Breast epithelium (tissue), 4 donors: Measurements from ENCODE around the gene RTL10. TPM values are rescaled to one million over a fixed set of nuclear protein-coding genes. Genes with fewer than 3 reads are reported as not detected.

Source experiments
- DNase-seq, 2 donors: peaks; one replicate each; pipeline ENCODE4 v3.0.0-alpha.2; 2019; ENCODE audit warnings: low spot score in 2 of 2
- H3K27ac ChIP-seq, 2 donors: fragments of 200-600 bp; sonication (generic) in 1 of 2; one replicate each; pipeline ENCODE4 v1.5.1; 2016 to 2019; ENCODE audit warnings: mild to moderate bottlenecking in 1 of 2
- H3K27me3 ChIP-seq, 2 donors: fragments of 200-600 bp; sonication (generic) in 1 of 2; one replicate each; pipeline versions ENCODE4 v1.5.1 to v1.6.0; 2017 to 2019; ENCODE audit warnings: control low read depth in 1 of 2, mild to moderate bottlenecking in 1 of 2
- H3K36me3 ChIP-seq: fragments of 200-600 bp; one replicate; pipeline ENCODE4 v1.5.1; 2019
- H3K4me1 ChIP-seq, 2 donors: fragments of 200-600 bp; sonication (generic); one replicate each; pipeline ENCODE4 v1.5.1; 2016 to 2019; ENCODE audit warnings: control low read depth in 1 of 2
- H3K4me3 ChIP-seq, 3 donors: fragments of 200-600 bp; sonication (generic); 1 replicate in 2 of 3; 2 replicates in 1 of 3; pipeline ENCODE4 v1.5.1; 2016 to 2019; ENCODE audit warnings: mild to moderate bottlenecking in 3 of 3, moderate library complexity in 2 of 3
- H3K9me3 ChIP-seq, 2 donors: fragments of 200-600 bp; sonication (generic) in 1 of 2; one replicate each; pipeline ENCODE4 v1.5.1; 2016 to 2019; ENCODE audit warnings: control low read depth in 1 of 2
- POLR2A ChIP-seq: fragments of 450-650 bp; IDR thresholded peaks from one replicate; pipeline ENCODE4 v1.6.1; 2016; ENCODE audit warnings: antibody characterized with exemption, mild to moderate bottlenecking, moderate library complexity
- POLR2AphosphoS5 ChIP-seq, 3 donors: sonication (generic); formaldehyde crosslinking; IDR thresholded peaks; one replicate each; pipeline ENCODE4 v1.6.1; 2017; ENCODE audit warnings: antibody characterized with exemption in 3 of 3
- intact Hi-C: fragments of 100-400 bp; cut with DNase I; formaldehyde crosslinking; loops from one replicate; pipeline ENCODE4 v1.15.1; 2023; ENCODE audit warnings: low total_unique reads
- total RNA-seq, 3 donors: library from RNA; depleted of rRNA; stranded (reverse); fragments of >200 nt; gene quantifications; one replicate each; pipeline ENCODE4 v1.1.0, GENCODE V29; 2016
- TF ChIP-seq, protein P1 (sequence below), 3 donors: fragments of 450-650 bp; IDR thresholded peaks; one replicate each; pipeline ENCODE4 v1.5.1; 2016 to 2017; ENCODE audit warnings: antibody characterized with exemption in 3 of 3, mild to moderate bottlenecking in 3 of 3, moderate library complexity in 3 of 3

The RTL10 gene
- total RNA-seq, 3 donors from 2014 or later, result 6.7 to 21.5 (median 14.1) TPM

DNA sequence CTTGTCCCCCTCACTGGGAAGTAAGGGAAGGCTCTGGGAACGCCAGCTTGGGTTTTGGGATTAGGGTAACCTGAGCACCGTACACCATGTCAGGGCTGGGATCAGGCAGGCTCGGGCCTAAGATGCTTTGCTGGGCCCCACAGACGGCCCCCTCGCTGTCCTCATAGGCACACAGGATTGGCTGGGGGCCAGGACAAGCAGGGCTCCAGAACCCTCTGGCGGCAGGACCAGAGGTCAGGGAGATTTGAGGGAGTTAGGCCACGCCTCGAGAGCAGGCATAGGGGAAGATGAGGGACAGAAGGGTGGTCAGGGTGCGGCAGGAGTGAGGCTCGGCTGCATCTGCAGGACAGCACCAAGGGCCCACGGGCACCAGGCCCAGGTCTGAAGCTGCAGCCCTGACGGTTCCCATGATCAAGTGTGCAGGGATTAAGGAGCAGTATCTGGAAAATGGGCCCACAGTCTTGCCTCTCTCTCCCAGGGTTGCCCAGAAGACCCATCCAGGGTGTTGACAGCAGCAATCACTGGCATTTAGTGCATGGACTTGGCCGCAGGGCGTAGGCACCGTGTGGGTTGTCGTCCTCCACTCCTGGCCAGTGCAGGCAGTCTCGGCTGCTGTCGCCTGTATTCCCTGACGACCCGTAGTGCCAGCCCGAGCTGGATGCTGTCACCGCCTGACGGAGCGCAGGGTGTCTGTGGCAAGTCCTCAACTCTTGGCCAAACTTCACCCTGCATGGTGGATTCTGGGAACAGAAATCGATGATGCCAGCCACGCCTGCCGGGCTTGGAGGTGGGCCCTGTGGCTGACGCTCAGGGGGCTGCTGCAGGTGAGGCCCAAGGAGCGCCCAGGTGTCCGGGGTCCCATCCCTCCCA is 15.7 kb upstream of the RTL10 start:
- peak in 1 of 2 donors; percentile 50 for DNase-seq

DNA sequence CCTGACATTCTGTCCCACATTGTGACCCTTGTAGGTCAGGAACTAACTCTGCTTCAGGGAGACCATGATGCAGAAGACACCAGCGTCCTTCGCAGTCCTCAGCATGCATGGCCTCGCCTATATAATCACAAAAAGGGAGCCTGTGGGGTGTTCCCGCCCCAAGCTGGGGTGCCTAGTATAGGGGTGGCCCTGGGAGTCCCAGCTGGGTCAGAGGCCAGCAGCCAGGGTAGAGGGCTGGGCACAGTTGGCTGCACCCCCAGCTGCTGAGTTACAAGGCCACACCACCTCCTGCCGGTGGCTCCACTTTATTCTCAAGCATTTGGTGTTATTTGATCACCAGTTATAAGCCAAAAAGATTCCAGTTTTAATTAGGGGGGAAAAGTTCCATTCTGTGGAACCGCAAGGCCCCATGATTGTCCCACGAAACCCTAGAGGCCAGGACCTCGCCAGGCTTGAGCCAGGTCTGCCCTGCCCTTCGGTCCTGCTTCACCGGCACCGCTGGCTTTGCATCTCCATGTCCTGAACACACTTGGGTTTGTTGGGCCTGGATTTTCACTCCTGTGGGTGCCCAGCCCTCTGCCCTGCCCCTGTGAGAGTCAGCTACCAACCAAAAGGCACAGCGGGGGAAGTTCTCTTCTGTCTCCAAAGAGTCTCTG is 15.0 kb upstream of the RTL10 start:
- Histone ChIP-seq H3K27ac (no peak overlapping the region), H3K36me3 (no peaks in the 10 kb centered on the region), H3K27me3 (no peaks in the 10 kb centered on the region), H3K4me1 (no peaks in the 10 kb centered on the region), H3K9me3 (no peaks in the 10 kb centered on the region), H3K4me3 (no peak overlapping the region)
- intact Hi-C loops, result no loop called here
- peak in 1 of 2 donors; percentile 49 for DNase-seq
- TF ChIP-seq, protein P1, sequence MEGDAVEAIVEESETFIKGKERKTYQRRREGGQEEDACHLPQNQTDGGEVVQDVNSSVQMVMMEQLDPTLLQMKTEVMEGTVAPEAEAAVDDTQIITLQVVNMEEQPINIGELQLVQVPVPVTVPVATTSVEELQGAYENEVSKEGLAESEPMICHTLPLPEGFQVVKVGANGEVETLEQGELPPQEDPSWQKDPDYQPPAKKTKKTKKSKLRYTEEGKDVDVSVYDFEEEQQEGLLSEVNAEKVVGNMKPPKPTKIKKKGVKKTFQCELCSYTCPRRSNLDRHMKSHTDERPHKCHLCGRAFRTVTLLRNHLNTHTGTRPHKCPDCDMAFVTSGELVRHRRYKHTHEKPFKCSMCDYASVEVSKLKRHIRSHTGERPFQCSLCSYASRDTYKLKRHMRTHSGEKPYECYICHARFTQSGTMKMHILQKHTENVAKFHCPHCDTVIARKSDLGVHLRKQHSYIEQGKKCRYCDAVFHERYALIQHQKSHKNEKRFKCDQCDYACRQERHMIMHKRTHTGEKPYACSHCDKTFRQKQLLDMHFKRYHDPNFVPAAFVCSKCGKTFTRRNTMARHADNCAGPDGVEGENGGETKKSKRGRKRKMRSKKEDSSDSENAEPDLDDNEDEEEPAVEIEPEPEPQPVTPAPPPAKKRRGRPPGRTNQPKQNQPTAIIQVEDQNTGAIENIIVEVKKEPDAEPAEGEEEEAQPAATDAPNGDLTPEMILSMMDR (IDR thresholded peaks at IDR 0.05), result no peak
- TF ChIP-seq POLR2A (no peak), POLR2AphosphoS5 (IDR thresholded peaks at IDR 0.05) (no peak)

More for the DNA sequence above, 15.7 kb upstream of the RTL10 start:
- no peak overlapping the region for H3K4me3 ChIP-seq
- no peaks in the 10 kb centered on the region for H3K9me3 ChIP-seq
- no peak overlapping the region for H3K27ac ChIP-seq
- intact Hi-C loops, result no loop called here
- H3K27me3 ChIP-seq, result no peaks in the 10 kb centered on the region
- H3K36me3 ChIP-seq, result no peaks in the 10 kb centered on the region
- TF ChIP-seq POLR2AphosphoS5 (IDR thresholded peaks at IDR 0.05) (no peak), POLR2A (no peak)
- TF ChIP-seq, protein P1 (IDR thresholded peaks at IDR 0.05), result no peak
- H3K4me1 ChIP-seq, result no peaks in the 10 kb centered on the region

- H3K9me3 ChIP-seq, result no peaks in the 10 kb centered on the region
- H3K27ac ChIP-seq, result no peak overlapping the region
- peak in 1 of 2 donors; percentile 48 for DNase-seq
- no peak for TF ChIP-seq POLR2AphosphoS5 (IDR thresholded peaks at IDR 0.05)
- TF ChIP-seq, protein P1 (IDR thresholded peaks at IDR 0.05), result no peak
- TF ChIP-seq POLR2A, result no peak
- intact Hi-C loops, result no loop called here
- no peaks in the 10 kb centered on the region for H3K27me3 ChIP-seq
- H3K4me3 ChIP-seq, result no peak overlapping the region
- H3K4me1 ChIP-seq, result no peaks in the 10 kb centered on the region
- H3K36me3 ChIP-seq, result no peaks in the 10 kb centered on the region
These were observed 14.2 kb upstream of the RTL10 start for GRCh38 chr22:19868773-19869471.

GRCh38 chr22:19868333-19868732 is 13.7 kb upstream of the RTL10 start:
- intact Hi-C loops, result no loop called here
- Histone ChIP-seq H3K27ac (no peak overlapping the region), H3K36me3 (no peaks in the 10 kb centered on the region), H3K4me1 (no peaks in the 10 kb centered on the region), H3K9me3 (no peaks in the 10 kb centered on the region), H3K4me3 (no peak overlapping the region), H3K27me3 (no peaks in the 10 kb centered on the region)
- no peak for DNase-seq
- no peak for TF ChIP-seq POLR2A
- TF ChIP-seq, protein P1 (IDR thresholded peaks at IDR 0.05), result no peak
- TF ChIP-seq POLR2AphosphoS5 (IDR thresholded peaks at IDR 0.05), result no peak
